ENCODE measurements around the gene MVP. TPM values are rescaled to one million over a fixed set of nuclear protein-coding genes. Genes with fewer than 3 reads are reported as not detected.
A peak's percentile ranks its signal among the peaks of the same experiment; 100 is the strongest.

The MVP gene
- total and polyA plus RNA-seq, 7 donors = 62.3 to 368 (median 94.5) TPM

GRCh38 chr16:29808219-29808900 lies 11.9 kb upstream of the MVP start:
- DNase-seq = no peak
- no peak for TF ChIP-seq EP300 (IDR thresholded peaks at IDR 0.05)
- peak overlapping the region; percentile 94 to 97 (median 95) for H3K27ac ChIP-seq
- intact Hi-C loops (cut with DNase I) = no loop called here
- WGBS, 2 donors = 43 to 49% methylated on average over 25 of the region's 25 CpGs
- H3K36me3 ChIP-seq = peaks cover 0 to 22% (median 8%) of the 10 kb centered on the region in 4 donors
- peaks cover 0 to 71% (median 64%) of the 10 kb centered on the region in 4 donors for H3K4me1 ChIP-seq
- no peaks in the 10 kb centered on the region for H3K27me3 ChIP-seq
- H3K4me3 ChIP-seq = peak overlapping the region; percentile 41 to 70 (median 60)
- no peaks in the 10 kb centered on the region for H3K9me3 ChIP-seq

- Histone ChIP-seq H3K27me3 (no peaks in the 10 kb centered on the region), H3K27ac (peak overlapping the region; percentile 94 to 97 (median 95)), H3K4me1 (peaks cover 0 to 75% (median 69%) of the 10 kb centered on the region in 4 donors), H3K4me3 (peak overlapping the region in 1 of 4 donors; percentile 59), H3K9me3 (no peaks in the 10 kb centered on the region), H3K36me3 (peaks cover 0 to 22% (median 8%) of the 10 kb centered on the region in 4 donors)
- DNase-seq = no peak
- TF ChIP-seq POLR2AphosphoS5 (IDR thresholded peaks at IDR 0.05) = no peak
- TF ChIP-seq POLR2A (IDR thresholded peaks at IDR 0.05) = no peak
- TF ChIP-seq CTCF (IDR thresholded peaks at IDR 0.05) = no peak
- TF ChIP-seq EP300 (IDR thresholded peaks at IDR 0.05) = no peak
- WGBS, 2 donors = 72 to 81% methylated on average over 31 of the region's 31 CpGs
- intact Hi-C loops (cut with DNase I) = no loop called here
These were observed 11.1 kb upstream of the MVP start for GRCh38 chr16:29809031-29809747.

GRCh38 chr16:29809850-29810698 lies 10.2 kb upstream of the MVP start:
- Histone ChIP-seq H3K36me3 (peaks cover 0 to 22% (median 8%) of the 10 kb centered on the region in 4 donors), H3K4me3 (no peak overlapping the region), H3K27me3 (no peaks in the 10 kb centered on the region), H3K4me1 (peaks cover 0 to 78% (median 72%) of the 10 kb centered on the region in 4 donors), H3K27ac (peak overlapping the region; percentile 94 to 97 (median 95)), H3K9me3 (no peaks in the 10 kb centered on the region)
- intact Hi-C loops (cut with DNase I) = loop anchor here (5.0 to 10.0 kb wide), 3 partner anchors 257 to 845 kb away; partner anchors contain the start of genes ALDOA, FBRS, PRR14 and TBX6
- DNase-seq = no peak
- TF ChIP-seq POLR2AphosphoS5 (IDR thresholded peaks at IDR 0.05) (no peak), EP300 (IDR thresholded peaks at IDR 0.05) (no peak), POLR2A (IDR thresholded peaks at IDR 0.05) (no peak), CTCF (IDR thresholded peaks at IDR 0.05) (no peak)
- 52 to 58% methylated on average over 23 of the region's 23 CpGs for WGBS, 2 donors

- Histone ChIP-seq H3K4me3 (peak overlapping the region in 1 of 4 donors; percentile 66), H3K4me1 (peaks cover 0 to 81% (median 75%) of the 10 kb centered on the region in 4 donors), H3K27me3 (no peaks in the 10 kb centered on the region), H3K27ac (peak overlapping the region; percentile 94 to 97 (median 95)), H3K9me3 (no peaks in the 10 kb centered on the region), H3K36me3 (peaks cover 0 to 22% (median 8%) of the 10 kb centered on the region in 4 donors)
- DNase-seq = no peak
- intact Hi-C loops (cut with DNase I) = loop anchor here (5.0 to 10.0 kb wide), 3 partner anchors 257 to 844 kb away; partner anchors contain the start of genes ALDOA, FBRS, PRR14 and TBX6
- 23 to 38% methylated on average over 9 of the region's 9 CpGs for WGBS, 2 donors
- TF ChIP-seq POLR2A (IDR thresholded peaks at IDR 0.05) = no peak
- TF ChIP-seq EP300 (IDR thresholded peaks at IDR 0.05) = no peak
- TF ChIP-seq CTCF (IDR thresholded peaks at IDR 0.05) = no peak
- TF ChIP-seq POLR2AphosphoS5 (IDR thresholded peaks at IDR 0.05) = no peak
These were observed 9.5 kb upstream of the MVP start for GRCh38 chr16:29810699-29811169.

Measured in sigmoid colon (tissue), 7 donors.